Spinal cord (tissue), 10 donors: ENCODE measurements around the gene ACTN1. TPM values are rescaled to one million over a fixed set of nuclear protein-coding genes. Genes with fewer than 3 reads are reported as not detected.

ENCODE experiments used
- DNase-seq, 6 donors: peaks; one replicate each; pipeline versions ENCODE4 v3.0.0 to v3.0.0-alpha.2; 2013 to 2015; ENCODE audit warnings: low spot score in 6 of 6, low read depth in 4 of 6
- H3K27ac ChIP-seq: one replicate; pipeline ENCODE4 v1.5.1; 2013; ENCODE audit warnings: low read depth, low read length, control low read depth
- H3K27me3 ChIP-seq: one replicate; pipeline ENCODE4 v1.6.1; 2013; ENCODE audit warnings: low read length; ENCODE audit not compliant: control insufficient read depth, insufficient read depth
- H3K36me3 ChIP-seq: one replicate; pipeline ENCODE4 v1.6.1; 2013; ENCODE audit warnings: low read length; ENCODE audit not compliant: control insufficient read depth, insufficient read depth
- H3K4me1 ChIP-seq: one replicate; pipeline ENCODE4 v1.6.1; 2013; ENCODE audit warnings: low read length; ENCODE audit not compliant: control insufficient read depth, insufficient read depth
- H3K4me3 ChIP-seq: one replicate; pipeline ENCODE4 v1.5.1; 2013; ENCODE audit warnings: low read depth, low read length, control low read depth
- H3K9me3 ChIP-seq: one replicate; pipeline ENCODE4 v1.6.1; 2013; ENCODE audit warnings: low read length; ENCODE audit not compliant: control insufficient read depth, insufficient read depth
- WGBS: methylation state at CpG from one replicate; pipeline ENCODE4 v1.1.5; 2013; ENCODE audit warnings: missing lambda C conversion rate; ENCODE audit not compliant: insufficient coverage; 5-methylcytosine and 5-hydroxymethylcytosine counted together
- polyA plus RNA-seq, 2 donors: library from polyadenylated mRNA; unstranded; fragments of 120-200 nt; gene quantifications; one replicate each; pipeline ENCODE4 v1.2.1, GENCODE V29; 2013; ENCODE audit not compliant: insufficient read length in 2 of 2
- total RNA-seq, 2 donors: library from RNA; depleted of rRNA in 1 of 2; stranded (reverse); fragments of 120-200 nt in 1 of 2; fragments of >200 nt in 1 of 2; gene quantifications; one replicate each; pipeline versions ENCODE4 v1.2.3 to v1.2.4, GENCODE V29; 2013 to 2014
- donor health status: healthy.

The ACTN1 gene
- total and polyA plus RNA-seq, 4 donors = 41.6 to 49.4 (median 46.2) TPM

GRCh38 chr14:68910540-68910939, 68.6 kb downstream of the ACTN1 start:
- Histone ChIP-seq H3K27me3 (no peaks in the 10 kb centered on the region), H3K9me3 (no peaks in the 10 kb centered on the region), H3K4me3 (no peak overlapping the region), H3K4me1 (peaks cover 4% of the 10 kb centered on the region), H3K27ac (no peak overlapping the region), H3K36me3 (peaks cover 23% of the 10 kb centered on the region)
- no peak for DNase-seq
- 66% methylated on average over 4 of the region's 9 CpGs for WGBS

DNA sequence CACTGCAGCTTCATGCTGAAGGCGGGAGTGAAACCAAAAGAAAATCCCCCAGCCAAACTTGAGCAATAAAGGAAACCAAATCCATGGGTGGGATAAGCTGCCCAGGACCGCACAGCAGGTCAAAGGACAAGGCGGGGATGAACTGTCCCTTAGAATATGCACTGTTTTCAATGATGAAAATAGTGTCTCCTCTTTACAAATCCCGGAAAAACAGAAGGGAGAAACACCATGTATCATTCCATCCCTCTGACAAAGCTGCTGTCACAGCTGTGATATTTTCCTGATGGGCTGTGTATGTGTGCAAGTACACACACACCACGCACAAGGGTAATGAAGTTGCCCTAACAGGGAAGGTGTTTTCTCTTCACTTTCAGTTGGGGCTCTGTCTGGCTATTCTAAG, 70.3 kb downstream of the ACTN1 start:
- H3K4me3 ChIP-seq = no peak overlapping the region
- H3K9me3 ChIP-seq = no peaks in the 10 kb centered on the region
- DNase-seq = no peak
- peaks cover 4% of the 10 kb centered on the region for H3K4me1 ChIP-seq
- no peaks in the 10 kb centered on the region for H3K27me3 ChIP-seq
- H3K36me3 ChIP-seq = peaks cover 33% of the 10 kb centered on the region
- H3K27ac ChIP-seq = no peak overlapping the region
- WGBS = 80% methylated on average over 1 of the region's 5 CpGs

DNA sequence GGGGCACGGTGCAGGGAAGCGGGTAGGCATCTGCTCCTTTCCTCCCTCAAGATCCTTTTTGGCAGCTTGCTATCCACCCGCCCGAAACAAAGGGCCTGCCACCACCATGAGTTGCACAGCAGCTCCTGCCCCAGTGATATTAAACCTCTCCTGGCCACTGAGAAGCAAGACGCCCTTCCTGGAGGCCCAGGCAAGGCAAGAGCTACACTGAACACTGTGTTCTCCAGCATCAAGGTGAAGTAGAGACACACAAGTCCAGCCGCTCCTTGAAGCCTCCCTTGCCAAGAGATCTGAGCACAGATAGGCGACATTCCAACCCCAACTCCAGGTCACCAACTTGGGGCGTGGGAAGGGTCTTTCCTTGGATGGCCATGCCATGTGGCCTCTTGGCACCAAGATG, 70.9 kb downstream of the ACTN1 start:
- H3K9me3 ChIP-seq = no peaks in the 10 kb centered on the region
- H3K36me3 ChIP-seq = peaks cover 38% of the 10 kb centered on the region
- no peak for DNase-seq
- no peak overlapping the region for H3K27ac ChIP-seq
- H3K4me1 ChIP-seq = peaks cover 4% of the 10 kb centered on the region
- no peaks in the 10 kb centered on the region for H3K27me3 ChIP-seq
- no peak overlapping the region for H3K4me3 ChIP-seq
- 92% methylated on average over 5 of the region's 8 CpGs for WGBS

GRCh38 chr14:68906439-68906838, 72.7 kb downstream of the ACTN1 start:
- H3K4me3 ChIP-seq = no peak overlapping the region
- no peak overlapping the region for H3K27ac ChIP-seq
- peaks cover 50% of the 10 kb centered on the region for H3K36me3 ChIP-seq
- 87% methylated on average over 4 of the region's 5 CpGs for WGBS
- H3K4me1 ChIP-seq = no peaks in the 10 kb centered on the region
- no peak for DNase-seq
- H3K9me3 ChIP-seq = no peaks in the 10 kb centered on the region
- no peaks in the 10 kb centered on the region for H3K27me3 ChIP-seq

- Histone ChIP-seq H3K4me1 (no peaks in the 10 kb centered on the region), H3K27ac (no peak overlapping the region), H3K4me3 (no peak overlapping the region), H3K27me3 (no peaks in the 10 kb centered on the region), H3K36me3 (peaks cover 60% of the 10 kb centered on the region), H3K9me3 (no peaks in the 10 kb centered on the region)
- no peak for DNase-seq
- WGBS = 88% methylated on average over 15 of the region's 16 CpGs
Measured at GRCh38 chr14:68905107-68905895, 73.8 kb downstream of the ACTN1 start.

DNA sequence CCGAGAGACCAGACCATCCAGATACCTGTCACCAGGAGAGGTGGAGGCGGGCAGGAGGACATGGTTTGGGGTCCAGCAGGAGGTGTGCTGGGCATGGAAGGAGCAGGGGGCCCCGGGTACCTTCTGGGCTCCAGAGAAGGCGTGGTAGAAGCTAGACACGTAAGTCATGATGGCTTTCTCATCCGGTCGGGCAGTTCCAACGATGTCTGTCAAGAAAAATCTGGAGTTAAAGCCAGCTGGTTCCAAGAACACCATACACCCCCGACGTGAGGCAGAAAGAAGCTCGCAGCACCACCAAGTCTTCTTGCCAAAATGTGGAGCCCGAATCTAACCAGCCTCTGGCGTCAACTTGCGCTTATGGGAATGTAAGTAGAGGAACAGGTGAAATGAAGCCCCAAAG, 76.7 kb downstream of the ACTN1 start:
- WGBS = 98% methylated on average over 14 of the region's 14 CpGs
- DNase-seq = no peak

DNA sequence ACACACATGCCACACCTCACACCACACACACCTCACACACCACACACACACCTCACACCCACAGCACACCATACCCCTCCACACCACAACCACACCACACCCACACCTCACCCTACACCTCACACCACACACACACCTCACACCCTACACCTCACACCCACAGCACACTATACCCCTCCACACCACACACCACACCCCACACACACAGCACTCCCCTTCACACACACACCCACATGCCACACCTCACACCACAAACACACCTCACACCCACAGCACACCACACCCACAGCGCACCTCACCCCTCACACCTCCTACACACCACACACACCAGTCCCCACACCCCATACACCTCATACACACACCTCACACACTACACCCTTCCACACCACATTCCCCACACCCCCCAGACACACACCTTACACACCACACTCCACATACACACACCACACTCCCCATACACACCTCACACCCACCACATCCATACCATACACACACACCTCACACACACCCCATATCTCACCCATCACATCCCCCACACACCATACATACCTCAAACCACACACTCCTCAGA, 80.0 kb downstream of the ACTN1 start:
- H3K9me3 ChIP-seq = no peaks in the 10 kb centered on the region
- H3K27ac ChIP-seq = no peak overlapping the region
- no peaks in the 10 kb centered on the region for H3K27me3 ChIP-seq
- H3K36me3 ChIP-seq = peaks cover 65% of the 10 kb centered on the region
- H3K4me3 ChIP-seq = no peak overlapping the region
- DNase-seq = no peak
- H3K4me1 ChIP-seq = no peaks in the 10 kb centered on the region
- 100% methylated on average over 1 of the region's 1 CpG for WGBS

More for the DNA sequence above, 76.7 kb downstream of the ACTN1 start:
- no peaks in the 10 kb centered on the region for H3K4me1 ChIP-seq
- H3K9me3 ChIP-seq = no peaks in the 10 kb centered on the region
- H3K4me3 ChIP-seq = no peak overlapping the region
- H3K27ac ChIP-seq = no peak overlapping the region
- no peaks in the 10 kb centered on the region for H3K27me3 ChIP-seq
- peaks cover 69% of the 10 kb centered on the region for H3K36me3 ChIP-seq

DNA sequence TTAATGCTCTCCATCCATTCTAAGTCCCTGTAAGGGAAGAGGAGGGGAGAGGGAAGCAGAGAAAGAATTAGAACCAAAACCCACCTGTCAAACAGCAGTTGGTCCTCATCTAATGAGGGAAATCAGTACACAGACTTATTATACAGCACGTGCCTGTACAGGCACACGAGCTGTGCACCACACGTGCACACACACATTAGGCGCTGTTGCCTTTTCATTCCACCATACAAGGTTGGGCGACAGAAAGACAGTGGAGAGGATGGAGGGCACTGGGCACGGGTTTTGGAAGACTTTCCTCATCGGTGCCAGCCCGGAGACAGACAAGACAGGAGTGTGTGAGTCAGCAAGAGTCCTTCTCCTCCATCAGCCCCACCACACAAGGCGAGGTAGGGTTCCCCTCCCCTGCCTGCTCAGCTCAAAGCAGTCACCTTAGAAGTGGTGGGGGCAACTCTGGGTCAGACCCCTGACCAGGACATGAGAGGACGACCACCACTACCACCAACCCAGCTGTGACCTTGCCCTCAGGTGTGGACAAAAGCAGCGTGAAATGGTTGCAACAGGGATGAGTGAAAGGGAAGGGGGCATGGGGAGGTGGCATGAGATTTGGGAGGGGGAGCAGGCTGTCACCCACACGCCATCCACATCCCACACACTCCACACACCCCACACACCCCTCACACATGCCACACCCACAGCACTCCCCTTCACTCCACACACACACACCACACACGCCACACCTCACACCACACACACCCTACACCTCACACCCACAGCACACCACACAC, 80.7 kb downstream of the ACTN1 start:
- Histone ChIP-seq H3K4me1 (no peaks in the 10 kb centered on the region), H3K36me3 (peaks cover 65% of the 10 kb centered on the region)

DNA sequence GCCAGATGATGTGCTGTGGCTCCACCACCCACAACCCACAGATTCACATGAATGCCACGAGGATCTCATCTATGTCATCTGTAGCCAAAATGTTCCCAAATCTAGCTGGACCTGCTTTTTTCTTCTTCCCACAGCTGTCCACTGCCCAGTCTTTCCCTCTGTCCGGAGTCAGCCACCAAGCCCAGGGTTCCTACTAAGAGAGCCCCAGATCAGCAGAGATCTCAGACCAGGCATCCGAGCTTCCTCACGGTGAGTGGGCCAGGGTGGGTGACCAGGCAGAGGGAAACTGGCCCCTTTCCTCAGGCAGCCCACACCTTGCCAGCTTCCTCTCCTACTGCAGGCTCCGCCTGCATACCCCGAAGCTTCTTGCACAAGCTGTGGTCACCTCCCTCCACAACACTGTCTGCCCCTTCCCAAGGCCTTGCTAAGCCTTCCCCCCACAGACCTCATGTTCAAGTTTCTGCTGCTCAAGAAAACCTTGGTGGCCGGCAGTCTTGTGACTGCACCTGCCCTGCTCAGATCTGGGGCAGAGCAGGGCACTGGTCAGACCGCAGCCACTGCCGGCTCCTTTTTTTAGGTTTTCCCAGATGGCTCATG, 81.4 kb downstream of the ACTN1 start:
- Histone ChIP-seq H3K27me3 (no peaks in the 10 kb centered on the region), H3K27ac (no peak overlapping the region), H3K4me3 (no peak overlapping the region), H3K36me3 (peaks cover 68% of the 10 kb centered on the region), H3K9me3 (no peaks in the 10 kb centered on the region), H3K4me1 (no peaks in the 10 kb centered on the region)
- 85% methylated on average over 9 of the region's 9 CpGs for WGBS
- no peak for DNase-seq

More for the DNA sequence above, 80.7 kb downstream of the ACTN1 start:
- DNase-seq = peak in 1 of 6 donors; percentile 11
- WGBS = 79% methylated on average over 3 of the region's 13 CpGs
- H3K9me3 ChIP-seq = no peaks in the 10 kb centered on the region
- no peak overlapping the region for H3K27ac ChIP-seq
- no peaks in the 10 kb centered on the region for H3K27me3 ChIP-seq
- H3K4me3 ChIP-seq = no peak overlapping the region
